Glomerular visceral epithelial cell (primary cell): ENCODE data around the gene GGTA1.
A peak's percentile ranks its signal among the peaks of the same experiment; 100 is the strongest.
"Not testable (repeated sequence)": the region's sequence is repeated elsewhere in the genome, so short reads cannot be mapped to it uniquely, and the experiment has no call there.

Source experiments
- DNase-seq: peaks from one replicate; pipeline ENCODE4 v3.0.0-alpha.2; 2016; ENCODE audit errors: extremely low spot score

Gene GGTA1

GRCh38 chr9:121499427-121500164, at the start of gene GGTA1:
Gene GGTA1, minus strand, starts transcription at chr9:121499844. Its CDS starts 31,922 bp downstream, at chr9:121467922.
- peak; percentile 23 for DNase-seq

DNA sequence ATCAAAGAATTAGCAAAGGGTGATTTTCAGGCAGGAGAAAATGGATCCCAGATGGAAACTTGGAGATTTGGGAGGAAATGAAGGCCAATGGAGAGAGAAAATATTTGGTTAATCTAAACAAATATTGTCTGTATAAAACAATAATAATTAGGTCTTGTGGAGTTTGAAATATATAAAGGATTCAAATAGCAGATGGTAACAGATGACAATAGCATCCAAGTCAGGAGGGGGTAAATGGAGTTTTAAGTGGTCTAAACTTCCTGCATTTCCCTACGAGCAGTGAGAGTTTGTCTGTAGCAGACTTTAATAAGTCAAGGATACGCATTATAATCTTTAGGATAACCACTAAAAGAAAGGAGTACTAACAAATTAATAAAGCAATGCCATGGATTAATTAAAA, 49.0 kb upstream of the GGTA1 start:
- no peak for DNase-seq

DNA sequence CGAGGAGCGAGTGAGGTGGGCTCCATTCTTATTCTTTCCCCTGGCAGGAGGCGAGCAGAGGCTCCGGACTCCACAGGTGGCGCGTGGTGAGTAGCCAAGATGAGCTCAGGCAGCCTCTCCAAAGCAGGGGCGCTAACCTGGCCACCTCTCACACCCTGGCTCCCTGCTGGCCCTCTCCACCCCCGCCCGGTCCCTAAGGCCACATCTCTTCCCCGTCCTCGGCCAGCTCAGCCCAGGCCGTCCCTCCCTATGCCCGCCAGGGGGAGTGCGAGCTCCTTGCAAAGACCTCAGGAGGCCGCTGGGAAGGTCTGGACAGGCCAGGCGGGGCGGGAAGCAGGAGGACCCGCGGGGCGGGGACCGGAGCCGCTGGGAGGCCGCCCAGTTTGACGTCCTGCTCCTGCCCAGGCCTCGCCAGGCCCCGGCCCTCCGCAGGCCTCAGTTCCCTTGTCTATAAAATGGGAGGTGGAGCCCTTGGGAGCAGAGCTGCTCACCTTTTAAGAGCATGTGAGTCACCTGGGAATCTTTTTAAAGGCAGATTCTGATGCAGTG, 46.3 kb upstream of the GGTA1 start:
- peak; percentile 92 for DNase-seq

- DNase-seq: no peak
Measured at GRCh38 chr9:121545150-121545874, 45.7 kb upstream of the GGTA1 start.

- DNase-seq: no peak
Measured at GRCh38 chr9:121542025-121542424, 42.4 kb upstream of the GGTA1 start.

- DNase-seq: no peak
Measured at GRCh38 chr9:121541256-121541655, 41.6 kb upstream of the GGTA1 start.

DNA sequence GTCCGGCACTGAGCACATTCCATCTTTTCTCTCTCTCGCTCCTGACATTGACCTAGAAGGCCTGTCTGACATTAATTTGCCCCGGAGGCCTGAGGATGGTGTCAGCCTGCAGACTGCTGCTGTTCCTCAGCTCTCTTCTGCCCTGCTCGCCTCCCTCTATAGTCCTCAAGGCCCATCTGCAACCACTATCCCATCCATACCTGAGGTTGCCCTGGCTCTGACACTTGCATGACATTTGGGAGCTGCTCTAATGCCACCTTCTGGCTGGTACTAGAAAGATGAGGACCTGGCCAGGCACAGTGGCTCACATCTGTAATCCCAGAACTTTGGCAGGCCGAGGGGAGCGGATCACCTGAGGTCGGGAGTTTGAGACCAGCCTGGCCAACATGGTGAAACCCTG, 38.6 kb upstream of the GGTA1 start:
- no peak for DNase-seq

- DNase-seq: no peak
Measured at GRCh38 chr9:121537283-121537682, 37.6 kb upstream of the GGTA1 start.

DNA sequence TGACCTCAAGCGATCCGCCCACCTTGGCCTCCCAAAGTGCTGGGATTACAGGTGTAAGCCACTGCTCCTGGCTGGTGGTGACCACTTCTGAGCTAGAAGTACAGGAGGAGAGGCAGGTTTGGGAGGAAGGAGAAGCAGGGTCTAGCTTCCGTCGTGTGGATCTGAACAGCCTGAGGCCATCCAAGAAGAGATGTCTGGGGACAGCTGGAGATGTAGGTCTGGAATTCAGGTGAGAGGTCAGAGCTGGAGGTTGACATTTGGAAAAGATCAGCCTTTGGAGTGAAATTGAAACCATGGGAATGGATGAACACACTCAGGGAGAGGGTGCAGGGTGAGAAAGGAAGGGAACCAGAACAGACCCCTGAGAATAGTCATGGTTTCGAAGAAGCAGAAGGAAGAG, 33.2 kb upstream of the GGTA1 start:
- no peak for DNase-seq

DNA sequence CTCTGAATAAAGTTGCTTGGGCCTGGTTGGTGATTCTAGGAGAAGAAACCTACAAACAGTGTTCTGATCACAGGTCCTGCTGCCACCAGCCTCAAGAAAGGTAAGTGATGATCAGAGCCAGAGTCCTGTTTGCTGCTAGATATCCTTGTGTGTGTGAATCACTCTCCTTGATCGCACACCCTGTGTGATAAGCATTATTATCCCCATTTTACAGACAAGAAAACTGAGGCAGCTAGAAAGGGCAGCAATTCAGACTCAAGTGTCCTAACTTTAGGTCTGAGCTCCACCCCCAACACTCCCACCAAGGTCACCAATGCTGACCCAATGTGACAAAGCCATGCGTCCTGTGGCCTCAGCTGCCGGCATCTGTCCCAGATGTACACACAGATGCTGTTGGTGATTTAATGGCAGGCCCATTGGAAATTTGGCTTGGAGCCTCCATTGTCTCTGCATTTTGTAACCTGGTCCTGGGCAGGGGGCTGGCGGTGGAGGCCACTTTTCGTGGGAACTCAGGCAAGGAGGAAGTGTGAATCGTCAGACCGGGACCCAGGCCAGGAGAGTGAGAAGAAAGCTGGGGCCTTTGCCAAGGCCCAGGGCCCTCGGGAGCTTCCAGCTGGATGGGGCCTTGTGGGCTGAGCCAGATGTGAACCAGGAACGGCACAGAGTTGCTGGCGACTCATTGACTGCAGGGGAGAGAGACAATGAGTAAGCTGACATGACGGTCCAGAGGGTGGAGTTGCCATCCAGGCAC, 29.8 kb upstream of the GGTA1 start:
- DNase-seq: peak; percentile 69

- DNase-seq: no peak
Measured at GRCh38 chr9:121528642-121529041, 29.0 kb upstream of the GGTA1 start.

GRCh38 chr9:121527371-121527770, 27.7 kb upstream of the GGTA1 start:
- no peak for DNase-seq

DNA sequence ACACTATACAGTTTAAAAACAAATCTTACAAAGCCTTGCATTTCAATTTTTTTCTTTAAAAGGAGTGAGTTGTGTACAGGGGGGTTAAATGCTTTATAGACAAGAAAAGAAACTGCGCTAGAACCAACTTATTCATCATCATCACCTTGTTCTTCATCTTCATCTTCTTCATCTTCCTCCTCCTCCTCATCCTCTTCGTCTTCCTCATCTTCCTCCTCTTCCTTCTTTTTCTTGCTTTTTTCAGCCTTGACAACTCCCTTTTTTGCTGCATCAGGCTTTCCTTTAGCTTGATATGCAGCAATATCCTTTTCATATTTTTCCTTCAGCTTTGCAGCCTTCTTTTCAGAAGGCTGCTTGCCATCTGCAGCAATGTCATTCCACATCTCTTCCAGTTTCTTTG, 20.0 kb upstream of the GGTA1 start:
- DNase-seq: not testable (repeated sequence)

- DNase-seq: no peak
Measured at GRCh38 chr9:121518634-121519033, 19.0 kb upstream of the GGTA1 start.

DNA sequence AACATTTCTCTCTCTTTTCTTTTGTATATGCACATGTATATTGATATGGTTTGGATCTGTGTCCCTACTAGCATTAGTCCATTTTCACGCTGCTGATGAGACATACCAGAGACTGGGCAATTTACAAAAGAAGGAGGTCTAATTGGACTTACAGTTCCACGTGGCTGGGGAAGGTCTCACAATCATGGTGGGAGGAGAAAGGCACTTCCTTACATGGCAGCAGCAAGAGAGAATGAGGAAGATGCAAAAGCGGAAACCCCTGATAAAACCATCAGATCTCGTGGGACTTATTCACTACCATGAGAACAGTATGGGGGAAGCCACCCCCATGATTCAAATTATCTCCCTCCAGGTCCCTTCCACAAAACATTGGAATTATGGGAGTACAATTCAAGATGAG, 13.5 kb upstream of the GGTA1 start:
- DNase-seq: not testable (repeated sequence)

GRCh38 chr9:121510766-121511550, 11.3 kb upstream of the GGTA1 start:
- no peak for DNase-seq

DNA sequence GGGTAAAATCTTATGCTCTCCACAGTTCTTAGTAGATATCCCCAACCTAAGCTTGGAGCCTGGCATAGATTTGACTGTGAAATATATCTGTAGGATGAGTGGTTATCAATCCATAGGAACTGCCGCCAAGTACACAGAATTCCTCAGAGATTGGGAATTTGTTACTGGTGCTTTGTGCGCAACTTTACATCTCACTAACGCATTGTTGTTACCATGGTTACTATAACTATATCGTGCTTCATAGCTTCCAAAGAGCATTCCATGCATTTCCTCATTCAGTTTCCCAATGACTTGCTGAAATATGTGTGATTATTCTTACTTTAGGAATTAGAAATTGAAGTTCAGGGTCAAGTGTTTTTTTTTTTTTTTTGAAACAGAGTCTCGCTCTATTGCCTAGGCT, 9.5 kb upstream of the GGTA1 start:
- no peak for DNase-seq

GRCh38 chr9:121508415-121508814, 8.8 kb upstream of the GGTA1 start:
- DNase-seq: no peak

DNA sequence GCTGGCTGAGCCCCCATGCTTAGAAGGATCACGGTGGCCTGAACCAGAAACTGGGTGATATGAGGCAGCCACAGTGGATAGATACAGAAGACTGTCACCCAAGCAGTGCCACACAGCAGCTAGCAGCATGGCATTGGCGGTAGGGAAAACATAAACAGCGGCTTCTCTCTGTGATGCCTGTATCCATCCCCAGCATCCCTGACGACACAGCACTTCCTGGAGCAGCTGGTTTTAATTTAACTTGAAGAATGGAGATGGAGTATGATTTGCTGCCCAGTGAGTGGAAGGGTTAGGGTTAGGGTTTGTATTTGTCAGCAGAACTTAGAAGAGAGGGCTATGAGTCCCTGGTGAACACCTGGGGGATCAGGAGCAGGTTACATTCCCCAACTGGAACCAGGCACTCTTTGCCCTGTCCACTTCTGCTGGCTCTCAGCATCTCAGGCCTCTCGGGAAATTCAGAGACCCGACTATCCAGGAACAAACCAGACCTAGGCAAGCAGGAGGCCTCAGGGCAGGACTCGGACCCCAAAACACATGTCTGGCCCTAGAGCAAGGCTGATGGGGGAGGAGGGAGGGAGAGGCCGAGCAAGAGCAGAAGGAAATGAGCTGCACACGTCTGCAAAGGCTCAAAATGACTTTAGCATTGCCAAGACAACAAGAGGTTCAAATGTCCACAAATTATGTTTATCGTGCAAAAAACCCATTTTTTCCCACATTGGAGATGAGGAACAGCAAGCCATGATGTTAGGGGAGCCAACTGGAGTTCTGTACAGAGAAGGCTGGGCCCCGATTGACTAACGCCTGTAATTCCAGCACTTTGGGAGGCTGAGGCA, 6.5 kb upstream of the GGTA1 start:
- DNase-seq: no peak

- no peak for DNase-seq
Measured at GRCh38 chr9:121503444-121503843, 3.8 kb upstream of the GGTA1 start.

DNA sequence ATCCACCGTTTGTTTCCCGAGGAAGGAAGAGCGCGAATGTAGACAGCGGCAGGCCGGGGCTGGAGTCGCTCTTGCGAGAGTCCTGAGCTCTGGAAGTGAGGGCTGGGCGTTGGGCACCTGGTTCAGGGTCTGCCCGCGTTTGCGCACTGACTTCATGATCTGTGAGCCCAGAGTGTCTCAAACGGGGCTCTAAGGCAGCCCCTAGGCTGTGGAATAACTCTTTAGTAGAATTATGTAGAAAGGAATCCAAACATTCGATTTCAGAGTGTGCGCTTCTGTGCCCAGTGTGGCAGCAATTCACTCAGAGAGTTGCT, 478 bp upstream of the GGTA1 start:
- no peak for DNase-seq
